ENCODE results near the gene BIN1. TPM values are rescaled to one million over a fixed set of nuclear protein-coding genes. Genes with fewer than 3 reads are reported as not detected.

The BIN1 gene
- total RNA-seq, 1 experiment from 2014 or later, result 58.9 TPM

DNA sequence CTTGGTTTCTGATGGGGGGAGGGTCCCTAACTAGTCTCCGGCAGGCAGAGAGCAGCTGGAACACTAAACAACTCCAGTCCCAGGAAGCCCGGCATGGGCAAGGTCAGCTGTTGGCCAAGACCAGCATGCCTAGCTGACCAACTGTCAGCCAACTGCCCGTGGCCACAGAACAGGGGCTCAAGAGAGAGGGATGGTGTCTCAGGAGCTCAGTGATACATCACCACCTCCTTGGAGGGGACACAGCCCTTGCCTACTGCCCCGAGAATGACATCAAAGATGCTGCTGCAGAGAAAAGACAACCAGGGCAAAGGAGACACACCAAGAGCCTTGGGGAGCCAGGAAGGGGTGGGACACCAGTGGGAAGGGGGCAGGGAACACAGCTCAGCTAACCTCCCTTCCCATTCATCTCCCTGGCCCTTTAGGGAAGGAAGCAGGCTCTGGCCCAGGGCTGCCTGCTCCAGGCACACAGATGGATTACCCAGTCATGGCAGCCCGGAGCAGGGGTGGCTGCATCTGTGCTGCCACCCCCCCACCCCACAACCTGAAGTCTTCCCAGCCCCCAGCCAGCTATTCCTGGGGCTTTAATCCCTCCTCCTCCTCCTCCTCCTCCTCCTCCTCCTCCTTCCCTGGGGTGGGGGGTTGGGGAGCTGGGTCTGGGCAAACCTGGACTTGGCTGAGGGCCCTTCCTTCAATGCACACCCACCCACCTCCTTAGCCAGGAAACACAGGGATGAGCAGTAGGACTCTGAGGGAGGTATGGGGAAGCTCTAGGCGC, 1.9 kb downstream of the BIN1 start:
- no TSS peak for BruUV-seq (replicated peaks)
- CTCF ChIA-PET, result no interaction called here
- Histone ChIP-seq H3K9me2 (replicated peaks; ENCODE audit: low read length) (no peaks in the 10 kb centered on the region), H3K27ac (ENCODE audit: low read length) (0 out of 2 replicates have a peak overlapping the region, but pooled peaks have one; percentile 23), H3K79me2 (ENCODE audit: low read length) (peaks cover 67% of the 10 kb centered on the region), H3K9me3 (ENCODE audit: low read length) (no peaks in the 10 kb centered on the region), H3K4me1 (ENCODE audit: insufficient read depth, low read length) (peaks cover 33% of the 10 kb centered on the region), H3K4me3 (ENCODE audit: low read length) (peak overlapping the region; percentile 97), H3K9ac (ENCODE audit: low read length) (peak overlapping the region; percentile 77), H2AFZ (ENCODE audit: low read length) (peak overlapping the region; percentile 83), H4K20me1 (ENCODE audit: low read length) (no peaks in the 10 kb centered on the region; the same call in 1 of the 2 replicates), H3K36me3 (ENCODE audit: low read depth, low read length) (no peaks in the 10 kb centered on the region), H3K4me2 (ENCODE audit: low read length) (peak overlapping the region; percentile 97), H3F3A (ENCODE audit: low read length, unreplicated experiment) (no peaks in the 10 kb centered on the region), H3K27me3 (ENCODE audit: low read length) (no peaks in the 10 kb centered on the region)
- intact Hi-C loops (cut with micrococcal nuclease), result no loop called here
- DNase-seq (no peak), ATAC-seq (no peak)
- TF ChIP-seq EZH2phosphoT487 (IDR thresholded peaks at IDR 0.05; ENCODE audit: borderline replicate concordance, low read length), result no peak
- TF ChIP-seq EZH2 (IDR thresholded peaks at IDR 0.05; ENCODE audit: low read length, unreplicated experiment), result no peak
- TF ChIP-seq, protein P1, sequence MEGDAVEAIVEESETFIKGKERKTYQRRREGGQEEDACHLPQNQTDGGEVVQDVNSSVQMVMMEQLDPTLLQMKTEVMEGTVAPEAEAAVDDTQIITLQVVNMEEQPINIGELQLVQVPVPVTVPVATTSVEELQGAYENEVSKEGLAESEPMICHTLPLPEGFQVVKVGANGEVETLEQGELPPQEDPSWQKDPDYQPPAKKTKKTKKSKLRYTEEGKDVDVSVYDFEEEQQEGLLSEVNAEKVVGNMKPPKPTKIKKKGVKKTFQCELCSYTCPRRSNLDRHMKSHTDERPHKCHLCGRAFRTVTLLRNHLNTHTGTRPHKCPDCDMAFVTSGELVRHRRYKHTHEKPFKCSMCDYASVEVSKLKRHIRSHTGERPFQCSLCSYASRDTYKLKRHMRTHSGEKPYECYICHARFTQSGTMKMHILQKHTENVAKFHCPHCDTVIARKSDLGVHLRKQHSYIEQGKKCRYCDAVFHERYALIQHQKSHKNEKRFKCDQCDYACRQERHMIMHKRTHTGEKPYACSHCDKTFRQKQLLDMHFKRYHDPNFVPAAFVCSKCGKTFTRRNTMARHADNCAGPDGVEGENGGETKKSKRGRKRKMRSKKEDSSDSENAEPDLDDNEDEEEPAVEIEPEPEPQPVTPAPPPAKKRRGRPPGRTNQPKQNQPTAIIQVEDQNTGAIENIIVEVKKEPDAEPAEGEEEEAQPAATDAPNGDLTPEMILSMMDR (conservative IDR thresholded peaks at IDR 0.05; ENCODE audit: low read depth, low read length), result no peak
- POLR2A ChIA-PET (ENCODE audit: unreplicated experiment), result no interaction called here

DNA sequence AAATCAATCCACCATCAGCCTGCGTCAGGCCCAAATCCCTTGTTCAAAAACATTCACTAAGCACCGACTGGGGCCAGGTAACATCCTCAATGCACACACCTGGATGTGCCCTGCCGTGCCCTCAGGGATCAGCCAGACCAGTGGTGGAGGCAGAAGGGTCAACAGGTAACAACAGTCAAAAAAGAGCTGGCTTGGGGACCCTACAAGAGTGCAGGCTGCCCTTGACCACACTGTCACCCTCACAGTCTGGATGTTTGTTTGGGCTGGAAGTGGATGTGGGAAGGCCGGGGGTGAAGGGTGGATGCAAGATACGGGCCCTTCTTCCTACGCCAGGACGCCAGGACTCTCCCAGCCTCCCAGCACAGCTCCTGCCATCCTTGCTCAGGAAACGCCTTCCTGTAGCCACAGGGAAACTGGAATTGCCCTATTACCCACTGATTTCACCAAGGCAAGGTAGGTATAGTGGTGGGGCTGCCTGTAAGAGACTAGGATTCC, 2.7 kb downstream of the BIN1 start:
- H3K36me3 ChIP-seq (ENCODE audit: low read depth, low read length), result no peaks in the 10 kb centered on the region
- intact Hi-C loops (cut with micrococcal nuclease), result no loop called here
- peaks cover 34% of the 10 kb centered on the region for H3K4me1 ChIP-seq (ENCODE audit: insufficient read depth, low read length)
- CTCF ChIA-PET, result no interaction called here
- H3K4me2 ChIP-seq (ENCODE audit: low read length), result 0 out of 2 replicates have a peak overlapping the region, but pooled peaks have one; percentile 97
- H2AFZ ChIP-seq (ENCODE audit: low read length), result no peak overlapping the region
- POLR2A ChIA-PET (ENCODE audit: unreplicated experiment), result no interaction called here
- H3K4me3 ChIP-seq (ENCODE audit: low read length), result no peak overlapping the region
- no peaks in the 10 kb centered on the region for H3F3A ChIP-seq (ENCODE audit: low read length, unreplicated experiment)
- H3K27ac ChIP-seq (ENCODE audit: low read length), result no peak overlapping the region
- BruUV-seq (replicated peaks), result no TSS peak
- H3K79me2 ChIP-seq (ENCODE audit: low read length), result peaks cover 70% of the 10 kb centered on the region
- no peak overlapping the region for H3K9ac ChIP-seq (ENCODE audit: low read length)
- H3K27me3 ChIP-seq (ENCODE audit: low read length), result no peaks in the 10 kb centered on the region
- ATAC-seq (no peak), DNase-seq (no peak)
- no peak for TF ChIP-seq EZH2 (IDR thresholded peaks at IDR 0.05; ENCODE audit: low read length, unreplicated experiment)
- no peak for TF ChIP-seq EZH2phosphoT487 (IDR thresholded peaks at IDR 0.05; ENCODE audit: borderline replicate concordance, low read length)
- TF ChIP-seq, protein P1 (conservative IDR thresholded peaks at IDR 0.05; ENCODE audit: low read depth, low read length), result no peak
- no peaks in the 10 kb centered on the region; the same call in 1 of the 2 replicates for H4K20me1 ChIP-seq (ENCODE audit: low read length)
- H3K9me2 ChIP-seq (replicated peaks; ENCODE audit: low read length), result no peaks in the 10 kb centered on the region
- H3K9me3 ChIP-seq (ENCODE audit: low read length), result no peaks in the 10 kb centered on the region
